WTC11 (cell line): ENCODE measurements around the gene TBRG1. TPM values are rescaled to one million over a fixed set of nuclear protein-coding genes. Genes with fewer than 3 reads are reported as not detected.

ENCODE experiments used
- ATAC-seq: fragments of 200-7000 bp; cut with Tn5 transposase; 2 replicates; pipeline ENCODE4 v1.10.0; 2021; ENCODE audit warnings: mild to moderate bottlenecking, moderate library complexity
- CTCF ChIA-PET: fragments of 300-600 bp; sonication (Branson Sonifier 250); formaldehyde crosslinking; loops from one replicate; lab custom pipeline; 2021; ENCODE audit warnings: antibody characterized with exemption; lab: Charles Lee
- POLR2A ChIA-PET: fragments of 350-600 bp; sonication (Branson Sonifier 250); formaldehyde crosslinking; loops from one replicate; lab custom pipeline; 2021; ENCODE audit warnings: antibody characterized with exemption; lab: Charles Lee
- DNase-seq: peaks from one replicate; pipeline ENCODE4 v3.0.0; 2021; ENCODE audit warnings: low spot score
- H3K27ac Mint-ChIP-seq: 2 replicates; pipeline ENCODE4 v1.8.0; 2021; ENCODE audit warnings: mixed read lengths
- H3K27me3 Mint-ChIP-seq: 2 replicates; pipeline ENCODE4 v1.8.0; 2021; ENCODE audit warnings: low read depth, mild to moderate bottlenecking, moderate library complexity, mixed read lengths
- H3K36me3 Mint-ChIP-seq: 2 replicates; pipeline ENCODE4 v1.8.0; 2021; ENCODE audit warnings: mixed read lengths
- H3K4me1 Mint-ChIP-seq: 2 replicates; pipeline ENCODE4 v1.8.0; 2022; ENCODE audit warnings: mixed read lengths
- H3K4me3 Mint-ChIP-seq: 2 replicates; pipeline ENCODE4 v1.8.0; 2021; ENCODE audit warnings: mild to moderate bottlenecking, moderate library complexity, mixed read lengths
- H3K9me3 Mint-ChIP-seq: 2 replicates; pipeline ENCODE4 v1.8.0; 2021; ENCODE audit warnings: mixed read lengths
- AR ChIP-seq: fragments of 250-450 bp; sonication (Bioruptor Pico); IDR thresholded peaks from 2 replicates; pipeline ENCODE4 v1.9.0; 2021; ENCODE audit warnings: mild to moderate bottlenecking
- ESRRA ChIP-seq: sonication (generic); formaldehyde crosslinking; IDR thresholded peaks from 2 replicates; pipeline ENCODE4 v1.8.1; 2022; ENCODE audit warnings: mild to moderate bottlenecking, missing genetic modification reagents, borderline replicate concordance
- JAZF1 ChIP-seq: fragments of 250-450 bp; sonication (Bioruptor Pico); IDR thresholded peaks from 2 replicates; pipeline ENCODE4 v1.9.0; 2021; ENCODE audit warnings: moderate library complexity, mild to moderate bottlenecking, inconsistent platforms
- NR1H2 ChIP-seq: sonication (generic); formaldehyde crosslinking; IDR thresholded peaks from 2 replicates; pipeline ENCODE4 v1.9.0; 2021; ENCODE audit warnings: mild to moderate bottlenecking, moderate library complexity, missing genetic modification reagents
- NR2C2 ChIP-seq: sonication (generic); formaldehyde crosslinking; IDR thresholded peaks from 2 replicates; pipeline ENCODE4 v1.8.0; 2022; ENCODE audit warnings: mild to moderate bottlenecking, missing genetic modification reagents
- SOX15 ChIP-seq: fragments of 250-450 bp; sonication (Bioruptor Pico); IDR thresholded peaks from 2 replicates; pipeline ENCODE4 v1.9.0; 2021; ENCODE audit warnings: mild to moderate bottlenecking
- ZBTB21 ChIP-seq: sonication (generic); formaldehyde crosslinking; IDR thresholded peaks from 2 replicates; pipeline ENCODE4 v1.8.1; 2023; ENCODE audit warnings: mild to moderate bottlenecking, missing genetic modification reagents, borderline replicate concordance
- ZNF671 ChIP-seq: fragments of 250-450 bp; sonication (Bioruptor Pico); IDR thresholded peaks from 2 replicates; pipeline ENCODE4 v1.8.0; 2021; ENCODE audit warnings: mild to moderate bottlenecking
- total RNA-seq: library from RNA; stranded (reverse); gene quantifications from 3 replicates; pipeline ENCODE4 v1.2.3, GENCODE V29; 2021
- TF ChIP-seq, protein P1 (sequence below): sonication (generic); formaldehyde crosslinking; IDR thresholded peaks from 2 replicates; pipeline ENCODE4 v1.8.1; 2023; ENCODE audit warnings: mild to moderate bottlenecking, moderate library complexity, missing genetic modification reagents
- TF ChIP-seq, protein P2 (sequence below): sonication (generic); formaldehyde crosslinking; IDR thresholded peaks from 2 replicates; pipeline ENCODE4 v1.8.0; 2022; ENCODE audit warnings: mild to moderate bottlenecking, missing genetic modification reagents
- TF ChIP-seq, protein P3 (sequence below): sonication (generic); formaldehyde crosslinking; IDR thresholded peaks from 2 replicates; pipeline ENCODE4 v1.8.1; 2023; ENCODE audit warnings: mild to moderate bottlenecking, missing genetic modification reagents, moderate library complexity
- TF ChIP-seq, protein P4 (sequence below): fragments of 250-450 bp; sonication (Bioruptor Pico); IDR thresholded peaks from 2 replicates; pipeline ENCODE4 v1.9.0; 2021; ENCODE audit warnings: mild to moderate bottlenecking, borderline replicate concordance
- TF ChIP-seq, protein P5 (sequence below): sonication (generic); formaldehyde crosslinking; IDR thresholded peaks from 2 replicates; pipeline ENCODE4 v1.8.1; 2022; ENCODE audit warnings: low read depth, mild to moderate bottlenecking, moderate library complexity, missing genetic modification reagents, borderline replicate concordance
- TF ChIP-seq, protein P6 (sequence below): sonication (generic); formaldehyde crosslinking; IDR thresholded peaks from 2 replicates; pipeline ENCODE4 v1.8.1; 2022; ENCODE audit warnings: mild to moderate bottlenecking, missing genetic modification reagents, moderate library complexity, borderline replicate concordance
- TF ChIP-seq, protein P7 (sequence below): sonication (generic); formaldehyde crosslinking; IDR thresholded peaks from 2 replicates; pipeline ENCODE4 v1.8.1; 2022; ENCODE audit warnings: missing genetic modification reagents, borderline replicate concordance

TBRG1 gene
- total RNA-seq, 1 experiment from 2014 or later = 30.0 TPM

DNA sequence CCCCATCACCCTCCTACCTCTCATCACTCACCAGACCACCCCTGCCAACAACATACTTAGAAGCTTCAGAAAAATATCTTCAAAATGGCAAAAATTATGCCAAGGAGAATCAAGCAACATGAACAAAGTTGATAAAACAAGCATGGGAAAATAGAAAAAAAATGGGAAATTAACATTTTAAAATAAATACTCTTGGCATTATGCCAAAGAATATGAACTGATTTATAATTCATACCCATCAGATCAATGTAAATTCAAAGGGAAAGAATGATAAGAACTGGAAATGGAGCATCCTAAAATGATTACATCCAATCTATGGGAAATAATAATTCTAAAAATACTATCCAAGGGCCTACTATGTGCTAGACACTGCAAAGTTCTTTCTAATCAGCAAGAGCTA is 38.9 kb downstream of the TBRG1 start:
- ATAC-seq (no peak), DNase-seq (no peak)
- Mint-ChIP-seq H3K4me3 (no peak overlapping the region), H3K27me3 (no peaks in the 10 kb centered on the region; the same call in 1 of the 2 replicates), H3K36me3 (no peaks in the 10 kb centered on the region), H3K4me1 (peaks cover 20% of the 10 kb centered on the region), H3K27ac (no peak overlapping the region), H3K9me3 (no peaks in the 10 kb centered on the region)
- ChIA-PET CTCF (interaction anchor here (1.4 kb wide), 1 partner anchor 175 kb away, joined by 3 read pairs; no protein-coding TSS in a partner anchor), POLR2A (no interaction called here)
- TF ChIP-seq, protein P1, sequence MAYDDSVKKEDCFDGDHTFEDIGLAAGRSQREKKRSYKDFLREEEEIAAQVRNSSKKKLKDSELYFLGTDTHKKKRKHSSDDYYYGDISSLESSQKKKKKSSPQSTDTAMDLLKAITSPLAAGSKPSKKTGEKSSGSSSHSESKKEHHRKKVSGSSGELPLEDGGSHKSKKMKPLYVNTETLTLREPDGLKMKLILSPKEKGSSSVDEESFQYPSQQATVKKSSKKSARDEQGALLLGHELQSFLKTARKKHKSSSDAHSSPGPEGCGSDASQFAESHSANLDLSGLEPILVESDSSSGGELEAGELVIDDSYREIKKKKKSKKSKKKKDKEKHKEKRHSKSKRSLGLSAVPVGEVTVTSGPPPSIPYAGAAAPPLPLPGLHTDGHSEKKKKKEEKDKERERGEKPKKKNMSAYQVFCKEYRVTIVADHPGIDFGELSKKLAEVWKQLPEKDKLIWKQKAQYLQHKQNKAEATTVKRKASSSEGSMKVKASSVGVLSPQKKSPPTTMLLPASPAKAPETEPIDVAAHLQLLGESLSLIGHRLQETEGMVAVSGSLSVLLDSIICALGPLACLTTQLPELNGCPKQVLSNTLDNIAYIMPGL = no peak
- TF ChIP-seq NR1H2 (CRISPR knock-in tag) = no peak
- TF ChIP-seq, protein P2, sequence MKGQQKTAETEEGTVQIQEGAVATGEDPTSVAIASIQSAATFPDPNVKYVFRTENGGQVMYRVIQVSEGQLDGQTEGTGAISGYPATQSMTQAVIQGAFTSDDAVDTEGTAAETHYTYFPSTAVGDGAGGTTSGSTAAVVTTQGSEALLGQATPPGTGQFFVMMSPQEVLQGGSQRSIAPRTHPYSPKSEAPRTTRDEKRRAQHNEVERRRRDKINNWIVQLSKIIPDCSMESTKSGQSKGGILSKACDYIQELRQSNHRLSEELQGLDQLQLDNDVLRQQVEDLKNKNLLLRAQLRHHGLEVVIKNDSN (CRISPR knock-in tag) = no peak
- TF ChIP-seq, protein P3, sequence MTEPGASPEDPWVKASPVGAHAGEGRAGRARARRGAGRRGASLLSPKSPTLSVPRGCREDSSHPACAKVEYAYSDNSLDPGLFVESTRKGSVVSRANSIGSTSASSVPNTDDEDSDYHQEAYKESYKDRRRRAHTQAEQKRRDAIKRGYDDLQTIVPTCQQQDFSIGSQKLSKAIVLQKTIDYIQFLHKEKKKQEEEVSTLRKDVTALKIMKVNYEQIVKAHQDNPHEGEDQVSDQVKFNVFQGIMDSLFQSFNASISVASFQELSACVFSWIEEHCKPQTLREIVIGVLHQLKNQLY (CRISPR knock-in tag) = no peak
- TF ChIP-seq SOX15 (CRISPR knock-in tag) = no peak
- TF ChIP-seq, protein P4, sequence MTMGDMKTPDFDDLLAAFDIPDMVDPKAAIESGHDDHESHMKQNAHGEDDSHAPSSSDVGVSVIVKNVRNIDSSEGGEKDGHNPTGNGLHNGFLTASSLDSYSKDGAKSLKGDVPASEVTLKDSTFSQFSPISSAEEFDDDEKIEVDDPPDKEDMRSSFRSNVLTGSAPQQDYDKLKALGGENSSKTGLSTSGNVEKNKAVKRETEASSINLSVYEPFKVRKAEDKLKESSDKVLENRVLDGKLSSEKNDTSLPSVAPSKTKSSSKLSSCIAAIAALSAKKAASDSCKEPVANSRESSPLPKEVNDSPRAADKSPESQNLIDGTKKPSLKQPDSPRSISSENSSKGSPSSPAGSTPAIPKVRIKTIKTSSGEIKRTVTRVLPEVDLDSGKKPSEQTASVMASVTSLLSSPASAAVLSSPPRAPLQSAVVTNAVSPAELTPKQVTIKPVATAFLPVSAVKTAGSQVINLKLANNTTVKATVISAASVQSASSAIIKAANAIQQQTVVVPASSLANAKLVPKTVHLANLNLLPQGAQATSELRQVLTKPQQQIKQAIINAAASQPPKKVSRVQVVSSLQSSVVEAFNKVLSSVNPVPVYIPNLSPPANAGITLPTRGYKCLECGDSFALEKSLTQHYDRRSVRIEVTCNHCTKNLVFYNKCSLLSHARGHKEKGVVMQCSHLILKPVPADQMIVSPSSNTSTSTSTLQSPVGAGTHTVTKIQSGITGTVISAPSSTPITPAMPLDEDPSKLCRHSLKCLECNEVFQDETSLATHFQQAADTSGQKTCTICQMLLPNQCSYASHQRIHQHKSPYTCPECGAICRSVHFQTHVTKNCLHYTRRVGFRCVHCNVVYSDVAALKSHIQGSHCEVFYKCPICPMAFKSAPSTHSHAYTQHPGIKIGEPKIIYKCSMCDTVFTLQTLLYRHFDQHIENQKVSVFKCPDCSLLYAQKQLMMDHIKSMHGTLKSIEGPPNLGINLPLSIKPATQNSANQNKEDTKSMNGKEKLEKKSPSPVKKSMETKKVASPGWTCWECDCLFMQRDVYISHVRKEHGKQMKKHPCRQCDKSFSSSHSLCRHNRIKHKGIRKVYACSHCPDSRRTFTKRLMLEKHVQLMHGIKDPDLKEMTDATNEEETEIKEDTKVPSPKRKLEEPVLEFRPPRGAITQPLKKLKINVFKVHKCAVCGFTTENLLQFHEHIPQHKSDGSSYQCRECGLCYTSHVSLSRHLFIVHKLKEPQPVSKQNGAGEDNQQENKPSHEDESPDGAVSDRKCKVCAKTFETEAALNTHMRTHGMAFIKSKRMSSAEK (CRISPR knock-in tag) = no peak
- TF ChIP-seq JAZF1 (CRISPR knock-in tag) = no peak

GRCh38 chr11:124662106-124662505 is 39.4 kb downstream of the TBRG1 start:
- H3K4me1 Mint-ChIP-seq = peaks cover 16% of the 10 kb centered on the region
- POLR2A ChIA-PET = no interaction called here
- H3K9me3 Mint-ChIP-seq = no peaks in the 10 kb centered on the region
- H3K36me3 Mint-ChIP-seq = no peaks in the 10 kb centered on the region
- ATAC-seq (no peak), DNase-seq (no peak)
- H3K4me3 Mint-ChIP-seq = no peak overlapping the region
- CTCF ChIA-PET = interaction anchor here (1.5 kb wide), 1 partner anchor 174 kb away, joined by 3 read pairs; no protein-coding TSS in a partner anchor
- no peaks in the 10 kb centered on the region; the same call in 1 of the 2 replicates for H3K27me3 Mint-ChIP-seq
- no peak overlapping the region for H3K27ac Mint-ChIP-seq
- TF ChIP-seq, protein P5, sequence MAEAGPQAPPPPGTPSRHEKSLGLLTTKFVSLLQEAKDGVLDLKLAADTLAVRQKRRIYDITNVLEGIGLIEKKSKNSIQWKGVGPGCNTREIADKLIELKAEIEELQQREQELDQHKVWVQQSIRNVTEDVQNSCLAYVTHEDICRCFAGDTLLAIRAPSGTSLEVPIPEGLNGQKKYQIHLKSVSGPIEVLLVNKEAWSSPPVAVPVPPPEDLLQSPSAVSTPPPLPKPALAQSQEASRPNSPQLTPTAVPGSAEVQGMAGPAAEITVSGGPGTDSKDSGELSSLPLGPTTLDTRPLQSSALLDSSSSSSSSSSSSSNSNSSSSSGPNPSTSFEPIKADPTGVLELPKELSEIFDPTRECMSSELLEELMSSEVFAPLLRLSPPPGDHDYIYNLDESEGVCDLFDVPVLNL = no peak
- TF ChIP-seq, protein P1 = no peak
- TF ChIP-seq ESRRA (CRISPR knock-in tag) (no peak), NR2C2 (no peak), AR (CRISPR knock-in tag) (no peak), ZBTB21 (CRISPR knock-in tag) (no peak), ZNF671 (no peak)
- TF ChIP-seq, protein P6, sequence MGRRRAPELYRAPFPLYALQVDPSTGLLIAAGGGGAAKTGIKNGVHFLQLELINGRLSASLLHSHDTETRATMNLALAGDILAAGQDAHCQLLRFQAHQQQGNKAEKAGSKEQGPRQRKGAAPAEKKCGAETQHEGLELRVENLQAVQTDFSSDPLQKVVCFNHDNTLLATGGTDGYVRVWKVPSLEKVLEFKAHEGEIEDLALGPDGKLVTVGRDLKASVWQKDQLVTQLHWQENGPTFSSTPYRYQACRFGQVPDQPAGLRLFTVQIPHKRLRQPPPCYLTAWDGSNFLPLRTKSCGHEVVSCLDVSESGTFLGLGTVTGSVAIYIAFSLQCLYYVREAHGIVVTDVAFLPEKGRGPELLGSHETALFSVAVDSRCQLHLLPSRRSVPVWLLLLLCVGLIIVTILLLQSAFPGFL = no peak
- TF ChIP-seq, protein P7, sequence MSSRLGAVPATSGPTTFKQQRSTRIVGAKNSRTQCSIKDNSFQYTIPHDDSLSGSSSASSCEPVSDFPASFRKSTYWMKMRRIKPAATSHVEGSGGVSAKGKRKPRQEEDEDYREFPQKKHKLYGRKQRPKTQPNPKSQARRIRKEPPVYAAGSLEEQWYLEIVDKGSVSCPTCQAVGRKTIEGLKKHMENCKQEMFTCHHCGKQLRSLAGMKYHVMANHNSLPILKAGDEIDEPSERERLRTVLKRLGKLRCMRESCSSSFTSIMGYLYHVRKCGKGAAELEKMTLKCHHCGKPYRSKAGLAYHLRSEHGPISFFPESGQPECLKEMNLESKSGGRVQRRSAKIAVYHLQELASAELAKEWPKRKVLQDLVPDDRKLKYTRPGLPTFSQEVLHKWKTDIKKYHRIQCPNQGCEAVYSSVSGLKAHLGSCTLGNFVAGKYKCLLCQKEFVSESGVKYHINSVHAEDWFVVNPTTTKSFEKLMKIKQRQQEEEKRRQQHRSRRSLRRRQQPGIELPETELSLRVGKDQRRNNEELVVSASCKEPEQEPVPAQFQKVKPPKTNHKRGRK (CRISPR knock-in tag) = no peak
